GM23338 (cell line): ENCODE results near the gene AOAH.

Experiments
- CREB1 ChIP-seq: fragments of 250-450 bp; sonication (Bioruptor Pico); IDR thresholded peaks from 2 replicates; pipeline ENCODE4 v1.5.0; 2020; ENCODE audit warnings: low read depth, mild to moderate bottlenecking, moderate library complexity
- EZH2 ChIP-seq: fragments of 200-600 bp; sonication (generic); IDR thresholded peaks from one replicate; pipeline ENCODE4 v1.8.0; 2017; ENCODE audit warnings: antibody characterized with exemption, mild to moderate bottlenecking, low read depth; ENCODE audit not compliant: unreplicated experiment
- EZH2phosphoT487 ChIP-seq: fragments of 200-600 bp; sonication (generic); IDR thresholded peaks from one replicate; pipeline ENCODE4 v1.8.1; 2018; ENCODE audit warnings: antibody characterized with exemption; ENCODE audit not compliant: unreplicated experiment
- POLR2AphosphoS5 ChIP-seq: IDR thresholded peaks from 2 replicates; pipeline ENCODE4 v1.6.1; 2016; ENCODE audit warnings: antibody characterized with exemption, low read depth
- REST ChIP-seq: IDR thresholded peaks from one replicate; pipeline ENCODE4 v1.6.1; 2018; ENCODE audit warnings: antibody characterized with exemption; ENCODE audit not compliant: unreplicated experiment
- STAT1 ChIP-seq: IDR thresholded peaks from one replicate; pipeline ENCODE4 v1.6.1; 2016; ENCODE audit warnings: antibody characterized with exemption; ENCODE audit not compliant: unreplicated experiment
- ZNF331 ChIP-seq: fragments of 250-450 bp; sonication (Bioruptor Pico); IDR thresholded peaks from 2 replicates; pipeline ENCODE4 v1.5.0; 2020; ENCODE audit warnings: low read depth, mild to moderate bottlenecking, moderate library complexity
- TF ChIP-seq, protein P1 (sequence below), 2 experiments: fragments of 200-600 bp in 1 of 2; sonication (generic) in 1 of 2; conservative IDR thresholded peaks; 2 replicates each; pipeline versions ENCODE4 v1.5.1 to v1.6.1; 2016 to 2017; ENCODE audit warnings: antibody characterized with exemption in 2 of 2, low read depth in 2 of 2, mild to moderate bottlenecking in 2 of 2, moderate library complexity in 1 of 2
- TF ChIP-seq, protein P2 (sequence below): IDR thresholded peaks from 2 replicates; pipeline ENCODE4 v1.6.1; 2016; ENCODE audit warnings: antibody characterized with exemption

GRCh38 chr7:36710186-36710791 is 14.0 kb downstream of the AOAH start:
- TF ChIP-seq POLR2AphosphoS5 (no peak), CREB1 (CRISPR knock-in tag) (no peak), EZH2phosphoT487 (no peak), REST (no peak), EZH2 (no peak), ZNF331 (no peak), STAT1 (no peak)
- TF ChIP-seq, protein P1, sequence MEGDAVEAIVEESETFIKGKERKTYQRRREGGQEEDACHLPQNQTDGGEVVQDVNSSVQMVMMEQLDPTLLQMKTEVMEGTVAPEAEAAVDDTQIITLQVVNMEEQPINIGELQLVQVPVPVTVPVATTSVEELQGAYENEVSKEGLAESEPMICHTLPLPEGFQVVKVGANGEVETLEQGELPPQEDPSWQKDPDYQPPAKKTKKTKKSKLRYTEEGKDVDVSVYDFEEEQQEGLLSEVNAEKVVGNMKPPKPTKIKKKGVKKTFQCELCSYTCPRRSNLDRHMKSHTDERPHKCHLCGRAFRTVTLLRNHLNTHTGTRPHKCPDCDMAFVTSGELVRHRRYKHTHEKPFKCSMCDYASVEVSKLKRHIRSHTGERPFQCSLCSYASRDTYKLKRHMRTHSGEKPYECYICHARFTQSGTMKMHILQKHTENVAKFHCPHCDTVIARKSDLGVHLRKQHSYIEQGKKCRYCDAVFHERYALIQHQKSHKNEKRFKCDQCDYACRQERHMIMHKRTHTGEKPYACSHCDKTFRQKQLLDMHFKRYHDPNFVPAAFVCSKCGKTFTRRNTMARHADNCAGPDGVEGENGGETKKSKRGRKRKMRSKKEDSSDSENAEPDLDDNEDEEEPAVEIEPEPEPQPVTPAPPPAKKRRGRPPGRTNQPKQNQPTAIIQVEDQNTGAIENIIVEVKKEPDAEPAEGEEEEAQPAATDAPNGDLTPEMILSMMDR (conservative IDR thresholded peaks at IDR 0.05; ENCODE audit: low read depth in 2 of 2) = no peak
- TF ChIP-seq, protein P2, sequence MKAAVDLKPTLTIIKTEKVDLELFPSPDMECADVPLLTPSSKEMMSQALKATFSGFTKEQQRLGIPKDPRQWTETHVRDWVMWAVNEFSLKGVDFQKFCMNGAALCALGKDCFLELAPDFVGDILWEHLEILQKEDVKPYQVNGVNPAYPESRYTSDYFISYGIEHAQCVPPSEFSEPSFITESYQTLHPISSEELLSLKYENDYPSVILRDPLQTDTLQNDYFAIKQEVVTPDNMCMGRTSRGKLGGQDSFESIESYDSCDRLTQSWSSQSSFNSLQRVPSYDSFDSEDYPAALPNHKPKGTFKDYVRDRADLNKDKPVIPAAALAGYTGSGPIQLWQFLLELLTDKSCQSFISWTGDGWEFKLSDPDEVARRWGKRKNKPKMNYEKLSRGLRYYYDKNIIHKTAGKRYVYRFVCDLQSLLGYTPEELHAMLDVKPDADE = no peak
